Measurements from ENCODE around the gene KLHL35. TPM values are rescaled to one million over a fixed set of nuclear protein-coding genes. Genes with fewer than 3 reads are reported as not detected.

KLHL35 gene
- total RNA-seq, 1 experiment from 2014 or later, result 8.4 TPM

- H3K4me1 ChIP-seq (ENCODE audit: insufficient read depth, low read length), result no peaks in the 10 kb centered on the region
- no peak for DNase-seq
- H3K4me2 ChIP-seq (ENCODE audit: low read length), result no peak overlapping the region
- H3K79me2 ChIP-seq (ENCODE audit: low read length), result no peaks in the 10 kb centered on the region
- CTCF ChIA-PET, result no interaction called here
- no peak for TF ChIP-seq EZH2 (IDR thresholded peaks at IDR 0.05; ENCODE audit: low read length, unreplicated experiment)
- no peak for TF ChIP-seq EZH2phosphoT487 (IDR thresholded peaks at IDR 0.05; ENCODE audit: borderline replicate concordance, low read length)
- no peak for TF ChIP-seq CTCF (conservative IDR thresholded peaks at IDR 0.05; ENCODE audit: low read depth, low read length)
- H3K4me3 ChIP-seq (ENCODE audit: low read length), result no peak overlapping the region
- intact Hi-C loops (cut with micrococcal nuclease), result loop anchor here (5.0 kb wide), 1 partner anchor 50 kb away; no protein-coding TSS in a partner anchor
- H2AFZ ChIP-seq (ENCODE audit: low read length), result no peak overlapping the region
- ATAC-seq, result no peak
- no peaks in the 10 kb centered on the region for H3F3A ChIP-seq (ENCODE audit: low read length, unreplicated experiment)
- H3K9me3 ChIP-seq (ENCODE audit: low read length), result no peaks in the 10 kb centered on the region
- POLR2A ChIA-PET (ENCODE audit: unreplicated experiment), result no interaction called here
- H3K9me2 ChIP-seq (replicated peaks; ENCODE audit: low read length), result no peaks in the 10 kb centered on the region
- no TSS peak for BruUV-seq (replicated peaks)
- no peak overlapping the region for H3K27ac ChIP-seq (ENCODE audit: low read length)
- H4K20me1 ChIP-seq (ENCODE audit: low read length), result no peaks in the 10 kb centered on the region
- no peaks in the 10 kb centered on the region for H3K36me3 ChIP-seq (ENCODE audit: low read depth, low read length)
- H3K27me3 ChIP-seq (ENCODE audit: low read length), result no peaks in the 10 kb centered on the region
- no peak overlapping the region for H3K9ac ChIP-seq (ENCODE audit: low read length)
These were observed 14.4 kb upstream of the KLHL35 start for GRCh38 chr11:75447415-75447814.

- Histone ChIP-seq H3K27ac (ENCODE audit: low read length) (no peak overlapping the region), H3K36me3 (ENCODE audit: low read depth, low read length) (no peaks in the 10 kb centered on the region), H3K27me3 (ENCODE audit: low read length) (no peaks in the 10 kb centered on the region), H3K79me2 (ENCODE audit: low read length) (no peaks in the 10 kb centered on the region), H3K4me3 (ENCODE audit: low read length) (no peak overlapping the region), H3K4me2 (ENCODE audit: low read length) (no peak overlapping the region), H2AFZ (ENCODE audit: low read length) (no peak overlapping the region), H3F3A (ENCODE audit: low read length, unreplicated experiment) (no peaks in the 10 kb centered on the region), H3K9me2 (replicated peaks; ENCODE audit: low read length) (no peaks in the 10 kb centered on the region), H3K4me1 (ENCODE audit: insufficient read depth, low read length) (no peaks in the 10 kb centered on the region), H3K9ac (ENCODE audit: low read length) (no peak overlapping the region), H4K20me1 (ENCODE audit: low read length) (no peaks in the 10 kb centered on the region), H3K9me3 (ENCODE audit: low read length) (no peaks in the 10 kb centered on the region)
- ChIA-PET POLR2A (ENCODE audit: unreplicated experiment) (no interaction called here), CTCF (interaction anchor here (0.8 kb wide), 1 partner anchor 86 kb away, joined by 4 read pairs; no protein-coding TSS in a partner anchor)
- no peak for TF ChIP-seq EZH2 (IDR thresholded peaks at IDR 0.05; ENCODE audit: low read length, unreplicated experiment)
- TF ChIP-seq CTCF (conservative IDR thresholded peaks at IDR 0.05; ENCODE audit: low read depth, low read length), result peak; percentile 99
- no TSS peak for BruUV-seq (replicated peaks)
- peak; percentile 85 for ATAC-seq
- intact Hi-C loops (cut with micrococcal nuclease), result loop anchor here (1.0 to 5.0 kb wide), 3 partner anchors 52 to 87 kb away; no protein-coding TSS in a partner anchor
- peak; percentile 88 for DNase-seq
These were observed 12.4 kb upstream of the KLHL35 start for GRCh38 chr11:75445315-75445953.

- Histone ChIP-seq H3K4me1 (ENCODE audit: insufficient read depth, low read length) (no peaks in the 10 kb centered on the region), H3K4me3 (ENCODE audit: low read length) (no peak overlapping the region), H3K4me2 (ENCODE audit: low read length) (no peak overlapping the region), H2AFZ (ENCODE audit: low read length) (no peak overlapping the region), H3K9me2 (replicated peaks; ENCODE audit: low read length) (no peaks in the 10 kb centered on the region), H3K36me3 (ENCODE audit: low read depth, low read length) (no peaks in the 10 kb centered on the region), H3F3A (ENCODE audit: low read length, unreplicated experiment) (no peaks in the 10 kb centered on the region), H3K79me2 (ENCODE audit: low read length) (no peaks in the 10 kb centered on the region), H3K27me3 (ENCODE audit: low read length) (no peaks in the 10 kb centered on the region), H3K27ac (ENCODE audit: low read length) (no peak overlapping the region), H3K9ac (ENCODE audit: low read length) (no peak overlapping the region), H4K20me1 (ENCODE audit: low read length) (no peaks in the 10 kb centered on the region), H3K9me3 (ENCODE audit: low read length) (no peaks in the 10 kb centered on the region)
- intact Hi-C loops (cut with micrococcal nuclease), result no loop called here
- CTCF ChIA-PET, result no interaction called here
- no peak for TF ChIP-seq EZH2 (IDR thresholded peaks at IDR 0.05; ENCODE audit: low read length, unreplicated experiment)
- TF ChIP-seq CTCF (conservative IDR thresholded peaks at IDR 0.05; ENCODE audit: low read depth, low read length), result no peak
- no peak for TF ChIP-seq EZH2phosphoT487 (IDR thresholded peaks at IDR 0.05; ENCODE audit: borderline replicate concordance, low read length)
- POLR2A ChIA-PET (ENCODE audit: unreplicated experiment), result no interaction called here
- BruUV-seq (replicated peaks), result no TSS peak
- no peak for DNase-seq
- ATAC-seq, result no peak
These were observed 10.0 kb upstream of the KLHL35 start for GRCh38 chr11:75443043-75443442.
